Limb (tissue), 2 donors: ENCODE data around the gene SLC12A5.

Source experiments
- DNase-seq, 2 donors: peaks; one replicate each; pipeline ENCODE4 v3.0.0-alpha.2; 2016; ENCODE audit errors: extremely low spot score in 2 of 2

The SLC12A5 gene

DNA sequence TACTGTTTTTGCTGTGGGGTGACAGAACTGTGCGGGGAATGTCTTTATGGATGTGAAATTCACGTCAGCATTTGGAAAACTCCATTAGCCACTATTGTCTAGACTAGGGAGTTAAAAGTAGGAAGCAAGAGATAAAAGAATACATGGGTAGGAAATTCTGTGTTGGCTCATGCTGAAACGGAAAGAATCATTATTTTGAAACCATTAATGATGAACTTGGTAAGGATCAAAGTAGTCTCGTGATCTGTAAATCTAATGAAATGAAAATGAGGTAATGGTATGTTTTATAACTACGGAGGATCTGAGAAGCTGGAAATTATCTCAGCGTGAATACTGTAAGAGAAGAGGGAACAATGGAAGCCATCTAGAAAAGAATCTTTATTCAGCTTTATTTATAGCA is 78.0 kb downstream of the SLC12A5 start:
- DNase-seq: no peak

DNA sequence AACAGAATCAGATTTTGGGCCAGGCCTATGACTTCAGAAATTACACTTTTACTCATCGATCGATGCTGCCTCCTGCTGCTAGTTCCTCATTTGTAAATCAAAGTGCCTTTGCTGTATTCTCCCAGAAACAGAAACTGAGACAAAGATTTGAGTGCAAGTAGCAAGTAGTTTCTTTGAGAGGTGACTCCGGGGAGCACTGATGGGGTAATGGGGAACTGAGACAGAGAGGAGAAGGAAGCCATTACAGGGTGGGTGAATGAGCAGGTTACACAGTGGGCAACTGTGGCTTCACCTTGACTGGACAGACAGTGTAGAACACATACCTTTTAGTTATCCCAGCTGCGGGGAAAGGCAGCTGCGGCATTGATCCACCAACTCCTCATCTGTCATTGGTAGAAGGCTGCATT is 79.4 kb downstream of the SLC12A5 start:
- no peak for DNase-seq

DNA sequence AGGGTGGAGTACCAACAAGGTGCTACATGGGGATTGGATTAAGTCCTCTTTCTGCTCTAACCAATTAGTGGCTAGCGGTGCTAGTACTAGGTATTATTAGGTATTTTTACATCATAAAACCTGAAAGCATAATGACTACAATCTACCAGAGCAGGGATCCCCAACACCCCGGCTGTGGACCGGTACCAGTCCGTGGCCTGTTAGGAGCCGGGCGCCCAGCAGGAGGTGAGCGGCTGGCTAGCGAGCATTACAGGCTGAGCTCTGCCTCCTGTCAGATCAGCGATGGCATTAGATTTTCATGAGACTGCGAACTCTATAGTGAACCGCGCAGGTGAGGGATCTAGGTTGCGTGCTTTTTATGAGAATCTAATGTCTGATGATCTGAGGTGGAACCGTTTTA is 80.0 kb downstream of the SLC12A5 start:
- DNase-seq: no peak
